ENCODE measurements around the gene GGA2.
"Not testable (repeated sequence)": the region's sequence is repeated elsewhere in the genome, so short reads cannot be mapped to it uniquely, and the experiment has no call there.

The GGA2 gene

DNA sequence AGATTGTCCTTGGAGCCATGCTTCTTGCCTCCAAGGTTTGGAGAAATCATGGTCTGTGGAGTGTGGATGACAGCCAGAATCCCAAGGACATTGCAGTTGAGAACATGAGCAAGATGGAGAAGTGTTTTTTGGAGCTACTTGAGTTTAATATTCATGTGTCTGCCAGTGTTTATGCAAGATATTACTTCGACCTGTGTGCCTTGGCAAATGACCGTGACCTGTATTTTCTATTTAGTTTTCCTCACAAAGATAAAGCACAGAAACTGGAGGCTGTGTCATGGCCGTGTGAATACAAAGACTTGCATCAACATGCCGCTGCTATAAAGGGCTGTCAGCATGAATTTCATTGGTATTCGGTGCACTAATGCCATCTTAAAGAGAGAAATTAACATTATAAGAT is 9.0 kb downstream of the GGA2 start:
- DNase-seq, result no peak

DNA sequence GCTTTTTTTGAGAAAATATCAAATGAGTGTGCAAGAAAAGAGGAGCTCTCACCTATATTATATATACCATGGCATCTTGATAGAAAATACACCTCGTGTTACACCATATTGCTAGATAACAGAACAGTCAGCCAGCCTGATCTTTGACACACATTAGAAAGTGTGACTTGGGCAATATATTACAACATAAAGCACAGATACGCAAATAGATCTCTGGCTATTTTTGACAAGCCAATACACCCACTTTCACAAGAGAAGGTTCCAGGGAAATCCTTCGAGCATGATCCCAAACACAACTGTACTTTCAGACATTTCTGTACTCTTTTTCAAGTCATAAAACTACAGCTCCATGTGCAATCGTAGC is 9.4 kb downstream of the GGA2 start:
- no peak for DNase-seq

DNA sequence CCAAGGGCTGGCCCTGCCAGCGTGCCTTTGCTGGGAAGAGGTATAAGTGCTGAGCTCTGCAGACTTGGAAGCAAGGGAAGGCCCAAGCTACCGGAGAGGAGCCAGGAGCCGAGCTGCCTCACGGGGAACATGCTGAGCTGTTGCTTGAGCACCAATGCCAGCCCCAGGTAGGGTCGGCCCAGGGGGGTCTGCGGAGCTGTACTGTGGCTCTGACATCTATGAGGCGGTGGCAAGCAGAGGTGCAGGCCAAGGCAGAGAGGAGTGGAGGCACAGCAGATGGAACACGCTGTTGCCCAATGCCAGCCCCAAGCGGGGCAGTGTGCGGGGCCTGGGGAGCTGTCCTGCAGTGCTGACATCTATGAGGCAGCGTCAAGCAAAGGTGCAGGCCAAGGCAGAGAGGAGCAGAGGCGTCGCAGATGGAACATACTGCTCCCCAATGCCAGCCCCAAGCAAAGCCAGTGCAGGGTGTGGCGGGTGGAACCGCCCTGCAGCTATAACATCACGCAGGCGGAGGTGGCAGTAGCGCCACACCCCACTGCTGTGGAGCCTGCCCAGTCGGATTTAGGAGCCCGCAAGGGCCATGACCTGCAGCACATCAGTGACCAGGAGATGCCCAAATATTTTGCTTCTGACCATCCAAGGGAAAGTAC is 10.0 kb downstream of the GGA2 start:
- DNase-seq, result no peak

DNA sequence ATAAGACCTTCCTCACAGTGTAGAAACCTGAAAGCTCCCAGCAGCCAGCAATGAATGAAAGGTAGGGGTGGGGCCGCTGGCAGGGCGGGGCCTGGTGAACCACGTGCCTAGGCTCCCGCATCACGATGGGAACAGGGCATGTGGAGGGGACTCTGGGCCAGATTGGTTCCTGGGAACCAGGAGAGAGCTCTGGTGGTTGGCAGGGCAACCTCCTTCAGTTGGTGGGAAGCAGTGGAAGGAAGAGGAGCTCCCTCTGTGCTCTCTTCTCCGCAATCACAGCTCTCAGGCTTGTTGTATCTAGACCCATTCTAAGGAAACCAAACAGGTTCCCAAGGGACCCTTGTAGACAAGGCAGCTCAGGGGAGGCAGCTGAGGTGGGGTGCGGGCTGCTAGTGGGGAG is 10.5 kb downstream of the GGA2 start:
- DNase-seq, result no peak

DNA sequence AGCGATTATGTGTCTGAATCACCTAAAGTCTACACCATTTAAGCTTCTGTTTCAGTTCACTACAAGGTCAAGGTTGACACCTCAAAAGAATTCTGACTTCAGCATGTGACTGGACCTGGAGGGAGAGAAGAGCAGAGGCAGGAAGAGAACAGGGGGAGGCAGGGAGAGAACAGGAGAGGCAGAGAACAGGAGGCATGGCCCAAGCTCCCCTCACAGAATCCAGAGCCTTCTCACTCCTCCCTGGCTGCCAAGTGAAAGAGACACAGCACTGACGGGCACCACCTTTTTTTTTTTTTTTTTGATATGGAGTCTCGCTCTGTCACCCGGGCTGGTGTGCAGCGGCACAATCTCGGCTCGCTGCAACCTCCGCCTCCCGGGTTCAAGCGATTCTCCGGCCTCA is 11.4 kb downstream of the GGA2 start:
- no peak for DNase-seq

DNA sequence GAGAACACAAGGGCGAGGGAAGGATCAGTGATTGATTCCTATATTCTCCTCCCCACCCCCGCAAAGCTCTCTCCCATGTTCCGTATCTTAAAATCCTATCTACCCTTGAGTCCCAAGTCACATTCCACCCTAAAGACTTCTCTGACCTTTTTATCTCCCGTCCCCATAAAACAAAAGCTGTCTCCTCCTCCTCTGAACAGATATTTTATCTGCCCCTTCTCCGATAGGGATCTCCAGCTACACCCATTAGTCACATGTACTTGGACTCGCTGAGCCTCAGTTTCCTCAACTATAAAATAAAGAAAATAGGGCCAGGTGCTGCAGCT is 12.8 kb downstream of the GGA2 start:
- DNase-seq, result no peak

DNA sequence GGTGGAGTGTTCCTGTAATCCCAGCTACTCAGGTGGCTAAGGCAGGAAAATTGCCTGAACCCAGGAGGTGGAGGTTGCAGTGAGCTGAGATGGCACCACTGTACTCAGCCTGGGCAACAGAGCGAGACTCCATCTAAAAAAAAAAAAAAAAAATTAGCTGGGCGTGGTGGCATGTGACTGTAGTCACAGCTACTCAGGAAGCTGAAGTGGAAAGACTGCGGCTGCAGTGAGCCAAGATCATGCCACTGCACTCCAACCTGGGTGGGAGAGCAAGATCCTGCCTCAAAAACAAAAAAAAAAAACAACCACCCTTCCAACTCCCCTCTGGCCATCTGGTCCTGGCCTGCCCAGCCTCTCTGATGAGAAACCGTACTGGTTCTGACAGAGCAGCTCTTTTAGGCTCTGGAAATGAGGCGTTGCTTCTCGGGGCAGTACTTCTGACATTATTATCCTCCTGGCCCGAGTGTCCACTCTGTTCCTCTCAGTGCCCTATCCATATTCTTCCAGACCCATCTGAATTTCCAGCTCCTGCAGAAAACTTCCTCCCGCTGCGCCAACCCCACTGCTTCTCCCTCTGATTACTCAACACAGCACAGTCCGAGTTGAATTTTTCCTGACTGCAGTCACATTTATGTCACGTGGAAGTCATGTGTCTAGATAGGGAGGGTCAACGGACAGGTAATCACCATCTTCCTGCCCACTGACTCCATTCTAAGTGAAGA is 13.3 kb downstream of the GGA2 start:
- DNase-seq, result no peak

DNA sequence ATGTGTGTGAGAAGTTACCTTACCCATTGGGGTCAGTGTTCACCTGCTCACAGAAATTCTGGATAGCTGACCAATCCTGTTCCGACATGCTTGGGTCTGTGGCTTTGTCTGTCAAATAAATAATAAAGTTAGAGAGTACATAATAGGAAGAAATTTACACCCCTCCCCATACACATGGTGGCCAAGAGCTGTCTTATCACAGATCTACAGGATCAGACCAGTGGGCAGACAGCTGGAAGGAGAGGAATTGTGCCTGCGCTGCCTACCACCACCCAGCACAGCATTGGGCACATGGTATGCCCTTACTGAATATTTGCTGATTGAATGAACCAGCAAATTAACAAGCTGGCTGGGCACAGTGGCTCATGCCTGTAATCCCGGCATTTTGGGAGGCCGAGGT is 14.6 kb downstream of the GGA2 start:
- no peak for DNase-seq

DNA sequence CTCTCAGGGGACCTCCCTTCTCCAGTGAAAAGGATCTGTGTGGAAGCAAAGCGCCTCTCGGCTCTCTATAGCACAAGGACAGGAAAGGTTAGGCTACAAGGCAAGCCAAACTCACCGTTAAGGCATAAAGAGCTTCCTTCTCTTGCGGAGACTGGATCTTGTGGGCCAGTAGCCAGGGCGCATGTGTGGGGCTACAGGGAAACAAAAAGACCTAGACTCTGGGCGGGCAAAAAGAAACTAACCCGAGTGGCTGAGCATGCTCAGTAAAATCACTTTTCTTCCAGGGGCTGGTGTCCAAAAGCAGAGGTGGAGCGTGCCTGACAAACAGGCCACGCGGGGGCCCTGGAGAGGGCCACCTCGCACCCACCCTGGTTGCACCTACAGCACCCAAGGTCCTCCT is 16.1 kb downstream of the GGA2 start:
- DNase-seq, result no peak

DNA sequence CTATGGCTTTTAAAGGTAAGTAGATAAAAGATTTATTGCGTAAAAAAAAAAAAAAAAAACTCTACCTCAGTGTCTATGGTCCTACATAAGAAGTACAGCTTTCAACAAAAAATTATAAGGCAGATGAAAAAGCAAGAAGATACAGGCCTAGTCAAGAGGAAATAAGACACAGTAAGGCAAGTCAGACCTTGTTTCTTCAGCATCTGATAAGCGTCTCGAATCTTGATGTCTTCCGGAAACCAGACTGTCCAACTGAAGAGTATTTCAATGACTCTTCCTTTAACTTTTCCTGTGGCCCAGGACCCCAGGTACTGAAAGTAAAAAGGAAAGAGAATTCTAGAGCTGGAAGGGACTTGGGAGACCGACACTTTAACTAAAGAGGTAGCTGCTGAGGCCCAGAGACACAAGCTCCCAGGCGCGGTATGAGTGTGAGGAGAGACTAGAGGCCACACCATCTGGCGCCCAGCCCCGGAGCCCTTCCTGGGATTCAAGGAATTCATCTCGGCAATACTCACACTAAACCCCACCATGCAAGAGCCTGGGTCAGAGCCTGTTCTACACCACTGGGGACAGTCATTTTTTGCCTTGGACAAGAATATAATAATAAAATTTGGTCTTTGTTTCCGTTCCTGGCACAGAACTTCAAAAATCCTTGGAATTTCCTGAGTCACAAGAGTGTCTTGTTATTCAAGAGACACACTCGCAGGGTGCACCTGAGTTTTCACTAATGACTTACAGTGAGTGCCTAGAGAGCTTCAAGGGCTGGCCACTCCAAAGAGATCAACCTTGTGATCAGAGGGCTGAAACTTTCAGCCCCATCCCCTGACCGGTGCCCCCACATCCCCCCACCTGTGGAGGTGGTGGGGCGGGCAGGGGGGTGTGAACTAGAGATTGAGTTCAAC is 18.6 kb downstream of the GGA2 start:
- DNase-seq, result no peak

DNA sequence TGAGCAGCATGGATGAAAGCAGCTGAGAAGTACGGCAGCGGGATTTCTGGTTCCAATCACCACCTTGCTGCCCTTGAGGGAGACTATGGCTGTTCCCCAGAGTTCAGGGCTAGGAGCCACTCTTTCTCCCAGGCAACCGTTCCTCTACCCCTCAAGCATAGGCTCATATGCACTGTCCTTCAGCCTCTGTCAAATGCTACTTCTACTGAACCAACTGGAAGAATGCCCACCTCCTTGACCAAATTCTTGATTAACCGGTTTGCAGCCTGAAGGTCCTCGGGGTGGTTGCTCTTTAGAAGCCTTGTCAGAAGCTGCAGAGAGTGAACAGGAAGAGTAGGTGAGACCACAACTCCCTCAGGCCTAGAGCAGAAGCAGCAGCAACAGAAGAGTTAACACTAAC is 23.8 kb downstream of the GGA2 start:
- DNase-seq, result no peak

DNA sequence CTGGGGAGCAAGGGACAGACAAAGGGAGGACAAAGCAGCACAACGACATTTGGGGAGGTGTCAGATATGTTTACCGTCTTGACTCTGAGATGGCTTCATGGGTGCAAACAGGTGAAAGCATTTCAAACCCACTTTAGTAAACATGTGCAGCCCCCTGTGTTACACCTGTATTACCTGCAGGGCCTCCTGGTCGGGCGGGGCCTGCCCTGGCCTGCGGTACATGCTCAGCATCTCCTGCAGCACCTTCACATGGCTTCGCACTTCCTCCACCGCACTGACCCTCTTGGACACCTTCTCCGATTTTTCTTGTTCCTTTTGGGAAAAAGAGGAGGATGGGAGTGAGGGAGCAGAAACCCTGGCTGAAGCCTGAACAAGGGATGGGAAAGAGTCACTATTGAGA is 24.5 kb downstream of the GGA2 start:
- DNase-seq, result no peak

DNA sequence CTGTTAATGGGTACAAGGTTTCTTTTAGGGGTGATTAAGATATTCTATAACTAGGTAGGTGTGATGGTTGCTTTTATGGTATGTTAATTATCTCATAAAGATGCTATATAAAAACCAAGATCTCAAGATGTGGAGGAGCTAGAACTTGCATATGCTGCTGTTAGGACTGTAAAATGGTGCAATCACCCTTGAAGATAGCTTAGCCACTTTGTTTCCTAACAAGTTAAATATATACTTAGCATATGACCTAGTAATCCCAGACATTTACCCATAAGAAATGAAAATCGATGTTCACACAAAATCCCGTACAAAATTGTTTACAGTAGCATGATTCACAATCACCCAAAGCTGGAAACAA is 25.1 kb downstream of the GGA2 start:
- DNase-seq, result no peak

DNA sequence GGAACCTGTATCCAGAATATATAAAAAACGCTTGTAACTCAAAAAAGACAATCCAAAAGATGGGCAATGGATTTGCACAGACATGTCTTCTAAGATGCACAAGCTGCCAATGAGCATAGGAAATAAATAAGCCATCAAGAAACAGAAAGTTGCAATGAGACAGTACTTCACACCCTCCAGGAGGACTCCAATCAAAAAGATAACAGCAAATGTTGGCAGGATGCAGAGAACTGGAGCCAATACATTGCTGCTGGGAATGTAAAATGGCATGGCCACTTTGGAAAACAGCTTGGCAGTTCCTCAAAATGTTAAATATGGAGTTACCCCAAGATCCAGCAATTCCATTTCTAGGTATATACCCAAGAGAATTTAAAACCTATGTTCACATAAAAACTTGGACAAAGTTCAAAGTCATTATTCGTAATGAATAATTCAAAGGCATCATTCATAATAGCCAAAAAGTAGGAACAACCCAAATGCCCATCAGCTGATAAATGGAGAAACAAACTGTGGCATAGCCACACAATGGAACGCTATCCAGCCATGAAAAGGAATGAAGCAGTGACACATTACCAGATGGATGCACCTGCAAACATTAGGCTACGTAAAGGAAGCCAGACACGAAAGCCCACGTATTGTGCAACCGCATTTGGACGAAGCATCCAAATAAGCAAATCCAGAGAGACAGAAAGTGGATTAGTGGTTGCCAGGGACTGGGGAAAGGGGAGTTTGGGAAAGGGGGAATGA is 25.6 kb downstream of the GGA2 start:
- no peak for DNase-seq

DNA sequence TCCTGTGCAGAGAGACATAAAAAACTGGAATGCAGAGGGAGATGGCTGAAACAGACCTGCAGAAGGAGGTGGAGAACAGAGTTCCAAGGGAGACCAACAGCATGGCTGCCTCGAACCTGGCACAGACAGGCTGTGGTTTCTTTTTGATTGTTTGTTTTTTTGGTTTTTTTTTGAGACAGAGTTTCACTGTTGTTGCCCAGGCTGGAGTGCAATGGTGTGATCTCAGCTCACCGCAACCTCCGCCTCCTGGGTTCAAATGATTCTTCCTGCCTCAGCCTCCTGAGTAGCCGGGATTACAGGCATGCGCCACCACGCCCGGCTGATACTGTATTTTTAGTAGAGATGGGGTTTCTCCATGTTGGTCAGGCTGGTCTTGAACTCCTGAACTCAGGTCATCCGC is 26.8 kb downstream of the GGA2 start:
- not testable (repeated sequence) for DNase-seq

DNA sequence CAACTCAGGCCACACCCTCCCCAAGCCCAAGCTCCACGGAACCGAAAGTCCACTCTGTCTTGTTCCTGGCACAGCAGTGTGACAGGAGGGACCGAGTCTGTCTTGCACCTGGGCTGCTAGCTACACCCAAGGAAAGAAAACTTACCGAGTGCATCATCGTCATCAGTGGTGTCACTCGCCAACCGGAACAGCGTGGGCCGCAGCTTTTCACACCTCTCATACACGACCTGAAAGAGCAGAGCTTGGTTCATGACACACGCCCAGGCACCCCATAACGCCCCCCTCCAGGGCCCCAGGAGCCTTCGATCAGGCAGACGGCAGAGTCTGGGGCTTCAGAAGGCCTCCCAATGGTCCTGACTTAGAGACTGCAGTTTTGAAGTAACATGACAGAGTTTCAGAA is 27.5 kb downstream of the GGA2 start:
- peak; percentile 40 for DNase-seq

DNA sequence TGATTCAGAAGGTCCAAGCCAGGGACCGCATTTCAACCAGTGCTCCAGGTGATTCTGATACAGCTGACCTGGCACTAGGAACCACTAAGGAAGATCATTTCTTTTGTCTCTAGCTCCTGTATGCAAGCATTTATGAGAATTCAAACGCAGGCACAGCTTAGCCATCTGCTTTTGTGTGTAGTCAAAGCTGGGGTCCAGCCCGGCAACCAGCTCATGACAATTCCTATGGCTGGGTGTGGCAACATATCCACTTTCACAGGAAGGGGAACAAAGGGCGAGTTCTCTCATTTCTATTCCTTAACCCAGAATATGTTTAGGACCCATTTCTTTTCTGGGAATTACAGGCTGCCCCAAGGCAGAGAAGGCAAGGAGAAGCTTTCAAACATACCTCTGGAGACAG is 30.0 kb downstream of the GGA2 start:
- no peak for DNase-seq

DNA sequence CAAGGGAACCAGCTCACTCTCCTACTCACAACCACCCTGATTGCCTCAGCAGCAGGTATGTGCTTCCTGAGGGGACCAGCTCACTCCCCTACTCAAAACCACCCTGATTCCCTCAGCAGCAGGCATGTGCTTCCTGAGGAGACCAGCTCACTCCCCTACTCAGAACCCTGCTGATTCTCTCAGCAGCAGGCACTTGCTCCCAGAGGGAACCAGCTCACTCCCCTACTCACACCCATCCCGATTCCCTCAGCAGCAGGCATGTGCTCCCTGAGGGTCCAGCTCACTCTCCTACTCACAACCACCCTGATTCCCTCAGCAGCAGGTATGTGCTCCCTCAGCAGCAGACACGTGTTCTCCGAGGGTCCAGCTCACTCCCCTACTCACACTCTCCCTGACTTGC is 31.2 kb downstream of the GGA2 start:
- DNase-seq, result no peak

DNA sequence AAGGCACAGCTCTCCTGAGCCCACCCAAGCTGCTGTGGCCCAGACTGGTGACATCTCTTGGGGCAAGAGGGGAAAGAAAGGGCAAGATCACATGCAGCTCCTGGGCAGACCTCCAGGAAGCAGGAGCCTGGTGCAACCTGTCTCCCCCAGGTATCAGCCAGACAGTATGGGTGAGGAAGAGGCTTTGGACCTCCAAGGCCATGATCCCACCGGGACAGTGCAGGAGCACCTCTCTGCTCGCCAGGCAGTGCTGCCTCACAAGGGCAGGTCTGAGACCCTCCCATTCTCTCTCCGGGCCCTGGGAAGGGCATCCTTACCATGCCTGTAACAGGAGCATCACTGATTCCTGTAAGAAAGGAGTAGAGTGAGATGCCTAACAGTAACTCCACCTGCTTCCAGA is 31.7 kb downstream of the GGA2 start:
- no peak for DNase-seq

DNA sequence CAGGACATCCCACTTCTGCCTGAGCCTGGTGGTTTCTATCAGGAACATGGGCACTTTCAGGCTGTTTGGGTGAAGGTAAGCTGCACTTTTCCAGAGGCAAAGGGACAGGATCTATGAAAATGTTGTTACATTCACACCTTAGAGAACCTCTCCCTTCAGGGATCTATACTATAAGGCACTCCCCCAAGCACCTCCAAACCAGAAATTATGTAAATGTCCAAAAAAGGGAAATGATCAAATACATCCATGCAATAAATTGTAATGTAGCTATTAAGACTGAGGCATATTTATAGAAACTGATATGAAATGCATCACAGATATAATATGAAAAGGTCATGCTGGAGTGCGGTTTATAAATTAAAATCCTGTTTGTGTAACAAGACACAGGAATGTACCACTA is 34.0 kb downstream of the GGA2 start:
- no peak for DNase-seq

DNA sequence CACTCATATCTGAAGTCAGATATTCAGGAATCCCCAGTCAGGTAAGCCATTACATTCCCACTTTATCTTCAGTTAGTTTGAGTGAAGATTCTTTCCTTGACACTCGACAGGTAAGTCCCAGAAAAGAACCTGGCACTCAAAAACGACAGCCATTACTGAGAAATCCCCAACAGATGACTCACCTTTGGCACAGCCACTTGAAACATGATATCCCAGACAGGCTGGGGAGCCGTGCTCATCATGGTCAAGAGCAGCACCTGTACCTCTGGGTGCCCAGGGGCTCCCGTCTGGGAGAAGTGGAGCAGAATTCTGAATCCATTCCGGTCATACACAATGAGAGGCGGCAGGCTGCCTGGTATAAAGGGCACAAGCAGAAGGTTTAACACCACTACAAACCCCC is 40.5 kb downstream of the GGA2 start:
- no peak for DNase-seq

DNA sequence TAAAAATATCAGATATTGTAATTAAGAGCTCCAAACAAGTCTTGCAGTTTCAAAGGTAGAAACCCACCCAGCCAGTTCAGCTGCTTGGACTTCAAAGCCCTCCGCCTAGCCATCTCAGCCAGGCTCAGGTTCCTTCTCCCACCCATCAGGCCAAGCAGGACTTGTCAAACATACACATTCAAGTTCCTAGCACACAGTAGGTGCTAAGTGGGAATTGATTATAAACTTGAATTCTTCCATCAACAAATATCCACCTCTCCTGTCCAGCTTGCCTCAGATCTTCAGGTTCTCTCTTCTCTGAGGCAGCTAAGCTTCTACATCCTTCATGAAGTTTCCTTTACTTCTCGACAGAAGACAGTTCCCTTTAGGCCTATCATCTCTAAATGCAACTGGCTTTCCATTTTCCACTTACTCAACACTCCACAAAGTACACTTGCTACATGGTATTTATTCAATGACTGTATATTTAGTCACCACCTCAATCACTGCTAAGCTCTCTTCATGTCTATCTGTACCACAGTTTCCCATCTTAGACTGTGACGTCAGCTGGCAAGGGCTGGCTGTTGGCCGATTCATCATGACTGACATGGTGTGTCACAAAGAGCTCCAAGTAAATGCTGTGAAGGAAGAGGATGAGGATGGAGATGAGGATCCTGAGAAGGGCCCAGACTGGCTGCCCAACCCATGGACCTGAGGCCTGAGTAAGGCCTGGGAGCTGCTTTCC is 44.0 kb downstream of the GGA2 start:
- DNase-seq, result no peak

DNA sequence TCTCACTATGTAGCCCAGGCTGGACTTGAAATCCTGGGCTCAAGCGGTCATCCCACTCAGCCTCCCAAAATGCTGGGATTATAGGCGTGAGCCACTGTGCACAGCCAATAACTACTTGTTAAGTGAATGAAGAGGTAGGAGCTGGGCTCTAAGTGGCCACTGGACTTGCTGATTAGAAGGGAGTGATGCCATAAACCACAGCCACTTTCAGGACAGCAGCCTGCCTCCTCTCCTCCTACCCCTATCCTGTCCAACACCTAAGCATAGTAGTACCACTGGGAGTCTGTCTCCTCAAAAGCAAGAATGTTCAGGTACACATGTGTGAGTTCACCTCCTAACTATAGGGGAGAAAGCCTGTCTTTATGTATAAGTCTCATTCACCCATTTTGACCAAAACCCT is 45.1 kb downstream of the GGA2 start:
- no peak for DNase-seq

Measured in activated gamma-delta T cell (primary cell).